GM18517 (cell line): ENCODE measurements around the gene GRPR.
"Not testable (repeated sequence)": the region's sequence is repeated elsewhere in the genome, so short reads cannot be mapped to it uniquely, and the experiment has no call there.

Experiments
- ATAC-seq: cut with Tn5 transposase; IDR thresholded peaks from one replicate; pipeline ENCODE4 v1.9.1; 2021; ENCODE audit warnings: mild to moderate bottlenecking, moderate library complexity; ENCODE audit not compliant: unreplicated experiment

Gene GRPR

DNA sequence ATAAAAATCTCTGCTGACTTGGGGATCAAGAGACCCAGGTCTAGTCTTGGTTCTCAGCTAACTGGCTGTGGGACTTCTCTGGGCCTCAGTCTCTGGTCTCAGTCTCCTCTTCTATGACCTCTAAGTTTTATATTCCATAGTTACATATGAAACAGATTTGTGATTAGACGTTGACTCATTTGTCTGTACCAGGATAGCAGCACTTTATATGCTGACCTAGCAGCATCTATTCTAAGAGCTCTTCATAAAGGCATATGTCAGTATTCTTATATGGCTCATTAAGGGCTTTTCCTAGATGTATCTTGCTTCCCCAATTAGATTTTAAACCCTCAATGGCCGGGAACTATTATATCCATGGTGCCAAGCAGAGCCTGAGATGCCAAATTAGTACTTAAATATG lies 12.7 kb downstream of the GRPR start:
- no peak for ATAC-seq

DNA sequence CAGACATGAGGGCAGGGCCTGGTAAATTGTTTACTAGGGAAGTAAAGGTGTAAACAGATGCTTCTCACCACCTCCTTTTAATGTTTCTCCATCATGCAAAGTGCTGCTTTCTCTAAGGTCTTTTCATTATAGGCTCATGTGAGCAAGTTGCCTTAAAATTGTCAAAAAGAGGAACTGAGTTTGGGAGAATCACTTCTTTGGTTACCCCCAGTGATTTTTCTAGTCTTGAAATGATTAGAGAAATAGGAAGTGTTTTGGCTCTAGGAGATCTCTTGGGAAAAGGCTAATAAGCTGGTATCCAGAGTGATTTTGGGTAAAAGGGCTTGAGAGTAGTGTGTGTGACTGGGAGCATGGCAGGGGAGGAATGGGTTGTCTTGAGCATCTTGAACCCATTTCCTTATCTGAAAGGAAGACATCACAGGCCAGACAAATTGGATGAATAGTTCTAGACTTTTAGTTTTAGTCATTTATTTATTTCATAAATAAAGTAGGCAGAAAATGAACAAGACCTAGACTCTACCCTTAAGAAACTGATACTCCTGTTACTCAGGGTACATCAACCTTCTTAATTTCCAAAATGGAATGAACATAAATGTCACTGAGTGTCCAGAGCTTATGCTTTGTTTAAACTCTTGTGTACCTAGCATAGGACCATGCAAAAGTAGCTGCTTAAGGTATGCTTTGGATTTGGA lies 14.2 kb downstream of the GRPR start:
- ATAC-seq = peak; percentile 74

DNA sequence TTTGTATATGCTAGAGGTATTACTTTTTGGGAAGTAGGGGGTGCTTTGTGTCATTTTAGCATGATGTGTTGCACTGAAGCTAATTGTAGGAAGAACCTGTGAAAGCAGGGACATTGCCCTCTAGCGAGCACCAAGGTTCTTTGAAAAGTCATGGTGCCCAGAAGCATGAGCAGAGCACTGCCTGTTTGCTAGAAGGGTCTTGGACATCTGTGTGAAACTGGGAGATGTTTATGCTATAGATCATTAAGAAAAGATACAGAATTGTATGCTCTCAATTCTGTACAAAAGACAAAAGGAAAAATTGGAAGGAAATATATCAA lies 14.7 kb downstream of the GRPR start:
- ATAC-seq = peak; percentile 55

DNA sequence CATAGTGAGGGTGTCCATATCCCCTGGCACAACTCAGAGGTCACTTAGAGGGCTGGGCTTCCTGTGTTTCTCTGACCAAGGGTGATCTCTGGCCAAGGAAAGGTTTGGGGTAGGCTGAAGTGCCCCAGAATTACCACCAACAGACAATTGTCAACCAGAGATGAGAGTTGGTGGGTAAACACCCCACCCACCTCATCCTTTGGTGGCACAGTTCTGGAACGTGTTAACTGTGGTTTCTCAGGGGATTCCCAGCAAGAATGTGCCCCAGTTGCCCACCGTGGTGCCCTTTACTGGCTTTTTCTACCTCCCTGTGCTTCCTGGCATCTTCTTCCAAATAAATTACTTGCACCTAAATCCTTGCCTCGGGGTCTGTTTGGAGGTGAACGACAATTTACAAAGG lies 17.1 kb downstream of the GRPR start:
- ATAC-seq = no peak

DNA sequence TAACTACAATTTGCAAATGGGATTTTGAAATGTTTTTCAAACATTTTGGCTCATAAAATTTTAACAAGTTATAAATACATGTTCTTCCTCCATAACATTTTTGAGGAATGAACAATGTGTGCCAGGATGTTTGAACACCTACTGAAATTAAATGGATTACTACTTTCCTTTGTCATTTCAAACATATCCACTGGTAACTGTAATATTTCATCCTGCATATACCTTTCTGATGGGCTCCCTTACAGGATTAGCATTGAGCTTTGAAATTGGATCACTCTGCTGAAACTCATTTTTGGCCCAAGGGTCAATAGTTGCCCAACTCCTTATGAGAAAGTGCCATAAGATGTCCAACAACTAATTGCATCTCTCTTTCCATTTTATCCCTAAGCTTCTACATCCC lies 17.6 kb downstream of the GRPR start:
- ATAC-seq = no peak

DNA sequence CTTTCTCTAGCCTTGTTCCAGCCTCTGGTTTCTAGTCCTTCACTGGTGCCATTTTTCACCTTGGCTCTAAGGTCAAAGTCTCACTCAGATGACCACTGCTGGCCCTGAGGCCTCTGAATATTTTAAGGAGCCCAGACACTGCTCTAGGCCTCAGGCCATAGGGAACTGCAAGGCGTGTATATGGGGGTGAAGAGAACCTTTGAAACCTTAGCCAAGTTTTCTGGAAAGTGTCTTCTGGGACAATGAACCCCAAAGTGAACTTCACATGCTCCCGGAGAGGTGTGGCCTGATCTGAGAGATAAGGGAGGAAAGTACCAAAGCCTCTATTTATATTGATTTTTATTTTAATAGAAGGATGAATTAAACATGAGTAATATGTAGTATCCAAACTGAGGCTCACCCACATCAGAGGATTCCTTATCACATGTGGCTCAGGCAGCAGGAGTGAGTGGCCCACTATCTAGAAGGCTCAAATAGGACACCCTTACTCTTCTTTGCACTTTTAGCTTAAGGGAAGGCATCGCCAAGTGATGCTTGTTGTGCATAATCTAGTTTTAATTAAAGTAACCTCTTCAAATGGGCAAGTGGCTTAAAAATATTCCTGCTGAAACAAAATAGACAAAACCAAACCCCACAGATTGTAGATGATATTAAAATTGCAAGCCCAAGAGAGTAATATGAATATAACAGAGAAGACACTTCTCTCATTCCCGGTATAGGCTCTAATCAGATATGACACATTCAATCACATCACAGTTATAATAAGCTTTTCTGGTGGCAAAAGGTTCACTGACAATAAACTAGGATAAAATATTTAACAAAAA lies 18.3 kb downstream of the GRPR start:
- no peak for ATAC-seq

DNA sequence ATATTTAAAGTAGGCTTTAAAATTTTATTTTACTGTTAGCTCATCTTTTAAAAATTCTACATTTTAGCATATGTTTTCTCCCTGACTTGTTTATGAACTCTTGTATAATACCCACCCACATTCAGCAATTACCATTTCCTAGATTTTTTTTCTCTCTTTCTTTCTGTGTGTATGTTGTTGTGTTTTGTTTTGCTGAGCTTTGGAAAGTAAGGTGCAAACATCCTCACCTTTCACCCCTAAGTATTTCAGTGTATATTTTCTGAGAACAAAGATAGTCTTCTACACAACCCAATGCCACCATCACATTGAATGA lies 18.8 kb downstream of the GRPR start:
- ATAC-seq = no peak

DNA sequence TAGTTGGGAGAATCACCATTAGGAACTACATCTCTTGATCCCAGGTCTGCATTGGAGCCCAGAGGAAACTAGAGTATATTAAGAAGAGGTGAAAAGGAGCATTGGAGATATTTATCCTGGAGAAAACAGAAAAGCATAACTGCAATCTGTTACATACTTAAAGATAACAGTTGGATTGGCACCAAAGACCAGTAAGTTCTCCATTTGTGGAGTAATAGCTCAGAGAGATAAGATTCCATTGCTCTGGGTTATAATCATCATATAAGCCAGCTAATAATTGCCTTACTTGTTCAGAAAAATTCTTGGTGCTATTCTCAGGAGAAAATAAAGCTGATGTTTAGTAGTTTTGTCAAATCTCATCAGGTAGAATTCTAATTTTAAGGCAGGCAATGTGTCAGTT lies 20.6 kb downstream of the GRPR start:
- no peak for ATAC-seq

DNA sequence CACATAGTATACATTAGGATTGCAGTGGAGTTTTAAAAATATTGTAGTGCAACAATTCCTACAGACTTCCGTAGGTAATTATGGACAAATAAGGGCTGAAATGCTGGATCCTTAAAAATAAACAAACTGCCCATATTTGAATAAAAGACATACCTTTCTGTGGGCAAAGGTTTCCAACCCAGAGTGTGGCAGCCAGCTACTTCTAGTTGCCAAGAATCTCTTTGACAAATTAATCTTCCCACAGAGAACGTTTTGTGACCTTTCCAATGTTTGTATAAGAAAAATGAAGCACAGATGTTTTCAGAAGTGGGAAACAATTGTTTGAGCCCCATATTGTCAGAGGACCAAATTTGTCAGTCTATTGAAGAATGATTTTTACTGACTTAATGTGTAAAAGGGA lies 21.1 kb downstream of the GRPR start:
- no peak for ATAC-seq

DNA sequence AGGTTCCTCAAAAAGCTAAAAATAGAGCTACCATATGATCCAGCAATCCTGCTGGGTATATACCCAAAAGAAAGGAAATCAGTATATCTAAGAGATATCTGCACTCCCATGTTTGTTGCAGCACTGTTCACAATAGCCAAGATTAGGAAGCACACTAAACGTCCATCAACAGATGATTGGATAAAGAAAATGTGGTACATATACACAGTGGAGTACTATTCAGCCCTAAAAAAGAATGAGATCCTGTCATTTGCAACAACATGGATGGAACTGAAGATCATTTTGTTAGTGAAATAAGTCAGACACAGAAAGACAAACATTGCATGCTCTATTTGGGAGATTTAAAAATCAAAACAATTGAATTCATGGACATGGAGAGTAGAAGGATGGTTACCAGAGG lies 21.7 kb downstream of the GRPR start:
- not testable (repeated sequence) for ATAC-seq

DNA sequence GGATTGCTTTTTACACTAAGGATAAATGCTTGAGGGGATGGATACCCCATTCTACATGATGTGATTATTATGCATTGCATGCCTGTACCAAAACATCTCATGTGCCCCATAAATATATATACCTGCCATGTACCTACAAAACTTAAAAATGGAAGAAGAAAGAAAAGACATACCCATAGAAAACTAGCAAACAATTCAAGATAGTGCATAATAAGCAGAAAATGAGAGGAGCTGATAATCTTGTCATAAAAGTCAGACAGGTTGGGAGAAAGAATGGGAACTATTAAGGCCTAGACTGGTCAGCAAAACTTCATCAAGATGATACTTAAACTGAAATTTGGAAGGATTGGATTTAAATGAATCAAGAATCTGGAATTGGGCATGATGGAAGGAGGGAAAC lies 22.3 kb downstream of the GRPR start:
- ATAC-seq = no peak

DNA sequence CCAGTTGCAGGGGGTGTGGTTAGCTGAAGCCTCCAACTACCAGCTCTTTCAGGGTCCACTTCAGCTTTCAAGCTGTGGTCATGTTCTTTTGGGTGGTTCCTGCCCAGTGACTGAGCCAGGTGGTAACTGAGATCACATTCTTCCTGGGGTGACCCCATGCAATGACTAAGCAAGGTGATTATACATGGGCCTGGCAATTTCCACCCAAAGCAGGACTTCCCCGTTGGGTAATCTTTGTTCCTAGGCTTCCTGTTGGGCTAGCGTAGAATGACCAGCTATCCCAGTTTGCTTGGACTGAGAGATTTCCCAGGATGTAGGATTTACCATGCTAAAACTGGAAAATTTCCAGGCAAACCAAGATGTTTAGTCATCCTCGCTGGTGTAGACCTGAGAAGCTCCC lies 25.5 kb downstream of the GRPR start:
- ATAC-seq = no peak

DNA sequence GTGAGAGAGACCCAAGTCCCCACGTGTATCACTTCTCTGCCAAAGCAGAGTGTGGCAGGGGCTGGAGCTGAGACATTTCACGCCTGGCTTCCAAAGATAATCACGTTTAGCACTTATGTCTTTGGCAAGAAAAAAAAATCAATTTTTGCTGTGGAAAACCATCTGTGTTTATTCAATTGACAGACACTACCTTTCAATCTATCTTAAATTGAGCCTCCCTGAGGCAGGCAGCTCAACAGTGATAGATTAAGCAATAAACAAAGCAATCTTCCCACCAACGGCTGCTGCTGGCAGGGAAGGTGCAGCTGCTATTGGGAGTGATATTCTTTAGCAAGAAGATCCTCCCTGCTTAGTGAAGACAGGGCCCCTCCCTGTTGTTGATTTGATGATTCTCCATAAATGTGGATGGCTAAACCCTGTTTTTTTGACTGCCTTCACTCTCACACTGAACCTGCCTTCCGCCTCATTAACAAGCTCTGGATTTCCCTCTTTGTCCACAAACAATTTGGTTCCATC lies 32.3 kb downstream of the GRPR start:
- ATAC-seq = no peak

DNA sequence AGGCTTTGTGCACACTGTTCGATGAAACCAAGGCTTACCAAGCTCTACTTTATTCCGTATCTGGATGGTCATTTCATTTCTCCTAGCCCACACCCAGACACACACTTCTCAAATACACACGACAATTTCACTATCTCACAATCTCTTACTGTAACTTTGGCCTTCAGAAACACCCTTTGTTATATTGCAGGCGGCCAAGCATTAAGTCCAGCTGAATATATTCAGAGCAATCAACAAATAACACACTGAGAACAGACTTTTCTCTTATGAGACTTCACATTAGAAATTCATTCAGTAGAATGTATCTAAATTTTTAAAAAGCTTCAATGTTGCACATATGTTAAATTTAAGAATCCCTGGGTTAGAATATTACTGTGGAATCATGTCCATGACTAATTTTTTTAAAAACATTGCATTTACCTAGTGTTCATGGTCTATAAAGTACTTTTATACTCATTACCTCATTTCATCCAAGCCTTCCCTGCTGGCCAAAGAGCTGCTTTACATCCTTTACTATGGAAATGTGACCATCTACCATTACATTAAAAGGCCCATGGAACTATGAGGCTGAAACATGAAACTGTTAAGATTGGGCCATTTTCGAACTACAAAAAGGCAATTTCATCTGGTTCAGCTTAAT lies 33.4 kb downstream of the GRPR start:
- ATAC-seq = no peak

DNA sequence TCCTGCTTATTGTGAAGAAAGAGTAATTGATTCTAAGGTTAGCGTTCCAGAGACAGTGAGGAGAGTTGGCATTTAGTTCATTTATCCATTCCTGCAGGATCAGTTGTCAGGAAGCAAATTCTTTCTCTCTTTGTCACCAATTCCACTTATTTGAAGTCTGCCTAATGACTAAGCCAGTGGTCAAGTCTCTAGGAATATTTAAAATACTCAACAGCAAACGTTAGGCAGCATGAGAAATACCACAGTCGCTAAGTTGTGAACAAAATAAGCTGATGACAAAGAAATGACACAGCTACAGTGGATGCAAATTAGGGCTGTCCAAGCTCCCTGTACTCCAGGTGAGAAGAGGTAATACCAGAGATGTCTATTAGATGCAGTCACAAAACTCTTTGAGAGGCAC lies 37.4 kb downstream of the GRPR start:
- no peak for ATAC-seq

DNA sequence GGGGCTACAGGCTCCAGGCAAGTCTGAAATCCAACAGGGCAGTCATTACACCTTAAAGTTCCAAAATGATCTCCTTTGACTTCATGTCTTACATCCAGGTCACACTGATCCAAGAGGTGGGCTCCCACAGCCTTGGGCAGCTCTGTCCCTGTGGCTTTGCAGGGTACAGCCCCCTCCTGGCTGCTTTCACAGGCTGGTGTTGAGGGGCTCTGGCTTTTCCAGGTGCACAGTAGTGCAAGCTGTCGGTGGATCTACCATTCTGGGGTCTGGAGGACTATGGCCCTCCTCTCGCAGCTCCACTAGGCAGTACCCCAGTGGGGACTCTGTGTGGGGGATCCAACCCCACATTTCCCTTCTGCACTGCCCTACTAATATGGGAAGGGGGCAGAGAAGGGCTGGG lies 37.8 kb downstream of the GRPR start:
- ATAC-seq = not testable (repeated sequence)

DNA sequence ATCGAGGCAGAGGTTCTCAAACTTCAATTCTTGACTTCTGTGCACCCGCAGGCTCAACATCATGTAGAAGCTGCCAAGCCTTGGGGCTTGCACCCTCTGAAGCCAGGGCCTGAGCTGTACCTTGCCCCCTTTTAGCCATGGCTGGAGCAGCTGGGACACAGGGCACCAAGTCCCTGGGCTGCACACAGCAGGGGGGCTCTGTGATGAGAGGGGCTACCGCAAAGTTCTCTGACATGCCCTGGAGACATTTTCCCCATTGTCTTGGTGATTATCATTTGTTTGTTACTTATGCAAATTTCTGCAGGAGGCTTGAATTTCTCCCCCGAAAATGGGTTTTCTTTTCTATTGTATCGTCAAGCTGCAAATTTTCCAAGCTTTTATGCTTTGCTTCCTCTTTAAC lies 39.0 kb downstream of the GRPR start:
- no peak for ATAC-seq

DNA sequence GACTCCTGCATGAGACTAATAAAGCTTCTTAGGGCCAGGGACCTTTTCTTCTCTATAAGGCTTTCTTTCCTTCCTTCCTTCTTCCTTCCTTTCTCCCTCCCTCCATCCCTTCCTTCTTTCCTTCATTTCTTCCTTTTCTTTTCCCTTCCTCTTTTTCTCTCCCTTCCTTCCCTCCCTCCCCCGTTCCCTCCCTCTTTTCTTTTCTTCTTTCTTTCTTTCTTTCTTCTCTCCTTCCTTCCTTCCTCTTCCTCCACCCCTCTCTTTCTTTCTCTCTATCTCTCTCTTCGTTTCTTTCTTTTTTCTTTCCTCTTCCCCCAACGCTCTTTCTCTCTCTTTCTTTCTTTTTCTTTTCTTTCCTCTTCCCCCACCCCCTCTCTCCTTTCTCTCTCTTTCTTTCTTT lies 41.4 kb downstream of the GRPR start:
- no peak for ATAC-seq

DNA sequence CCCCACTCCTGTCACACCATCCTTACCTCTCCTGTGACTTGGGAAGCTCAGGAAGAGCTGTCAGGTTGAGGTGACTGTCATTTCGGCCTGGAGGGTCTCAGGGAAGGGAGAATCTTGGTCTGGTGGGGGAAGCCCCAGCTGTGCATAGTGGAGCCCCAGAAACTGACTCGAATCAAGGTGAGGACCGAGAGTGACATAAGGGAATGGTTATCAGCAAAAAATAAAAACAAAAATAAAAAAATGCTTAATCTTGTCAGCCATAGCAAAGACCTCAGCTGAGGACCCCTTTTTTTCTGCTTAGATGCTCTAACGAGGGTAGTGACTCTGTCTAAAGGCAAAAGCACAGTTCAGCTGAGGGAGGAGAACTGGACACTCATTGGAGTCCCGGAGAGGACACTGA lies 43.8 kb downstream of the GRPR start, which contains the start of gene MAGEB17:
MAGEB17 (plus strand) TSS at position 301 of the 400 bp plus-strand sequence. CDS start 2,902 bp downstream, outside the sequence.
- ATAC-seq = no peak

DNA sequence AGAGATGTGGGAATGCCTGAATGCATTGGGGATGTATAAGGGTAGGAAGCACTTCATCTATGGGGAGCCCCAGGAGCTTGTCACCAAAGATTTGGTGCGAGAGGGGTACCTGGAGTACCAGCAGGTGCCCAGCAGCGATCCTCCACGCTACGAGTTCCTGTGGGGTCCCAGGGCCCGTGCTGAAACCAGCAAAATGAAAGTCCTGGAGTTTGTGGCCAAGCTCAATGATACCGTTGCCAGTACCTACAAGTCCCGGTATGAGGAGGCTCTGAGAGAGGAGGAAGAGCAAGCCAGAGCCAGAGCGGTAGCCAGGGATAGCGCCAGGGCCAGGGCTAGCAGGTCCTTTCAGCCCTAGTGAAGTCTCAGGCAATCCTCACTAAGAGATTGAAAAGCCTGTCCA lies 47.7 kb downstream of the GRPR start:
- ATAC-seq = no peak

DNA sequence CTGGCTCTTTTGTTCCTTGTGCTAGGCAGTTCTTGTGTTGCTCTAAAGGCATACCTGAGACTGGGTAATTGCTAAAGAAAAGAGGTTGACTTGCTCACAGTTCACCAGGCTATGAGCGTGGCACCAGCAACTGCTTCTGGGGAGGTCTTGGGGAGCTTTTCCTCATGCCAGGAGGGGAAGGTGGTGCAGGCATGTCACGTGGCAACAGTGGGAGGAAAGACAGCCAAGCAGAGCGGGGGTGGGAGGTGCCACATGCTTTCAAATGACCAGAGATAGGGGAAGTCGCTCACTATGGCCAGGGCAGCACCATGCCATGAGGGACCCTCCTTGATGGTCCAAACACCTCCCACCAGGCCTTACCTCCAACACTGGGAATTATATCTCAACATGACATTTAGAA lies 48.6 kb downstream of the GRPR start:
- ATAC-seq = no peak

DNA sequence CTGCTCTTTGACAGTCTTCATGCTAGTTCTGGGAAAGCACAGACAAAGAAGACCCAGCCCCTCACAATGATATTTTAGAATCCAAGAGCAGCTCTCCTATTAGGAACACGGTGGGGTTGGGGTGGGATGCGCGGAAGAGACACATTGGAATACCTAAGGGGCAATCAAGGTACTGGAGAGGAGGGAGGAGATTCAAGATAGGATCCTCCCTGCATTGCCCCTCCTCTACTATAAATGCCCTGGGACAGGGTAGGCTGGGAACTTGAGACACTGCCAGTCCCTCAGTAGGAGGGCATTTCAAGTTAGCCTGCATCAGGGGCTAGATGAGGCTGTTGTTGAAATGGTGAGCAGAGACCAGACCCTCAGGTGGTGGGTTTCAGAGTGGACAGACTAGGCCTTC lies 49.0 kb downstream of the GRPR start:
- ATAC-seq = no peak
